PFSK-1 (cell line): ENCODE data around the gene GRK3.

Experiments
- POLR2AphosphoS5 ChIP-seq: IDR thresholded peaks from 2 replicates; pipeline ENCODE4 v1.6.1; 2012; ENCODE audit warnings: low read depth, mild to moderate bottlenecking, control low read depth, low read length, moderate library complexity
- SIN3A ChIP-seq: IDR thresholded peaks from 2 replicates; pipeline ENCODE4 v1.6.1; 2012; ENCODE audit warnings: mild to moderate bottlenecking, low read length, moderate library complexity, borderline replicate concordance; ENCODE audit not compliant: insufficient read depth
- TF ChIP-seq, protein P1 (sequence below), 2 experiments: IDR thresholded peaks; 2 replicates each; pipeline versions ENCODE4 v1.6.1 to v1.8.0; 2011 to 2012; ENCODE audit warnings: low read depth in 2 of 2, low read length in 2 of 2, control low read depth in 1 of 2, inconsistent platforms in 1 of 2, mild to moderate bottlenecking in 1 of 2, moderate library complexity in 1 of 2; ENCODE audit not compliant: insufficient read depth in 1 of 2

- no peak for TF ChIP-seq POLR2AphosphoS5
- no peak for TF ChIP-seq SIN3A
- TF ChIP-seq, protein P1, sequence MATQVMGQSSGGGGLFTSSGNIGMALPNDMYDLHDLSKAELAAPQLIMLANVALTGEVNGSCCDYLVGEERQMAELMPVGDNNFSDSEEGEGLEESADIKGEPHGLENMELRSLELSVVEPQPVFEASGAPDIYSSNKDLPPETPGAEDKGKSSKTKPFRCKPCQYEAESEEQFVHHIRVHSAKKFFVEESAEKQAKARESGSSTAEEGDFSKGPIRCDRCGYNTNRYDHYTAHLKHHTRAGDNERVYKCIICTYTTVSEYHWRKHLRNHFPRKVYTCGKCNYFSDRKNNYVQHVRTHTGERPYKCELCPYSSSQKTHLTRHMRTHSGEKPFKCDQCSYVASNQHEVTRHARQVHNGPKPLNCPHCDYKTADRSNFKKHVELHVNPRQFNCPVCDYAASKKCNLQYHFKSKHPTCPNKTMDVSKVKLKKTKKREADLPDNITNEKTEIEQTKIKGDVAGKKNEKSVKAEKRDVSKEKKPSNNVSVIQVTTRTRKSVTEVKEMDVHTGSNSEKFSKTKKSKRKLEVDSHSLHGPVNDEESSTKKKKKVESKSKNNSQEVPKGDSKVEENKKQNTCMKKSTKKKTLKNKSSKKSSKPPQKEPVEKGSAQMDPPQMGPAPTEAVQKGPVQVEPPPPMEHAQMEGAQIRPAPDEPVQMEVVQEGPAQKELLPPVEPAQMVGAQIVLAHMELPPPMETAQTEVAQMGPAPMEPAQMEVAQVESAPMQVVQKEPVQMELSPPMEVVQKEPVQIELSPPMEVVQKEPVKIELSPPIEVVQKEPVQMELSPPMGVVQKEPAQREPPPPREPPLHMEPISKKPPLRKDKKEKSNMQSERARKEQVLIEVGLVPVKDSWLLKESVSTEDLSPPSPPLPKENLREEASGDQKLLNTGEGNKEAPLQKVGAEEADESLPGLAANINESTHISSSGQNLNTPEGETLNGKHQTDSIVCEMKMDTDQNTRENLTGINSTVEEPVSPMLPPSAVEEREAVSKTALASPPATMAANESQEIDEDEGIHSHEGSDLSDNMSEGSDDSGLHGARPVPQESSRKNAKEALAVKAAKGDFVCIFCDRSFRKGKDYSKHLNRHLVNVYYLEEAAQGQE (IDR thresholded peaks at IDR 0.05; ENCODE audit: insufficient read depth in 1 of 2, low read depth in 2 of 2, low read length in 2 of 2), result no peak
These were observed 157.7 kb downstream of the GRK3 start for GRCh38 chr22:25722223-25722622.
